ENCODE data around the gene BTG3.

BTG3 gene

GRCh38 chr21:17585875-17586450 is 26.7 kb downstream of the BTG3 start:
- no peak for DNase-seq (ENCODE audit: low read depth)

GRCh38 chr21:17583898-17584297 is 28.8 kb downstream of the BTG3 start:
- DNase-seq (ENCODE audit: low read depth): no peak

- no peak for DNase-seq (ENCODE audit: low read depth)
These were observed 32.4 kb downstream of the BTG3 start for GRCh38 chr21:17580319-17580718.

- DNase-seq (ENCODE audit: low read depth): no peak
These were observed 33.8 kb downstream of the BTG3 start for GRCh38 chr21:17578876-17579275.

- DNase-seq (ENCODE audit: low read depth): no peak
These were observed 34.5 kb downstream of the BTG3 start for GRCh38 chr21:17578162-17578561.

- DNase-seq (ENCODE audit: low read depth): no peak
These were observed 35.0 kb downstream of the BTG3 start for GRCh38 chr21:17577701-17578100.

GRCh38 chr21:17576080-17576835 is 36.4 kb downstream of the BTG3 start:
- DNase-seq (ENCODE audit: low read depth): no peak

GRCh38 chr21:17575076-17575475 is 37.6 kb downstream of the BTG3 start:
- DNase-seq (ENCODE audit: low read depth): no peak

- DNase-seq (ENCODE audit: low read depth): no peak
These were observed 40.3 kb downstream of the BTG3 start for GRCh38 chr21:17572431-17572830.

- DNase-seq (ENCODE audit: low read depth): no peak
These were observed 41.9 kb downstream of the BTG3 start for GRCh38 chr21:17570786-17571185.

GRCh38 chr21:17560377-17561025 is 52.2 kb downstream of the BTG3 start:
- no peak for DNase-seq (ENCODE audit: low read depth)

- DNase-seq (ENCODE audit: low read depth): no peak
These were observed 57.8 kb downstream of the BTG3 start for GRCh38 chr21:17554679-17555465.

- no peak for DNase-seq (ENCODE audit: low read depth)
These were observed 58.6 kb downstream of the BTG3 start for GRCh38 chr21:17554120-17554519.

- no peak for DNase-seq (ENCODE audit: low read depth)
These were observed 60.3 kb downstream of the BTG3 start for GRCh38 chr21:17552410-17552809.

- no peak for DNase-seq (ENCODE audit: low read depth)
These were observed 61.9 kb downstream of the BTG3 start for GRCh38 chr21:17550671-17551308.

GRCh38 chr21:17548262-17548661 is 64.4 kb downstream of the BTG3 start:
- no peak for DNase-seq (ENCODE audit: low read depth)

- DNase-seq (ENCODE audit: low read depth): no peak
These were observed 67.7 kb downstream of the BTG3 start for GRCh38 chr21:17545007-17545406.

Data from CMK (cell line).